Uterine smooth muscle cell (primary cell): ENCODE results near the gene SIGLECL1. TPM values are rescaled to one million over a fixed set of nuclear protein-coding genes. Genes with fewer than 3 reads are reported as not detected.

Source experiments
- total RNA-seq: library from RNA; depleted of rRNA; stranded (reverse); fragments of >200 nt; gene quantifications from 2 replicates; pipeline ENCODE4 v1.2.3, GENCODE V29; 2014

SIGLECL1 gene
- not detected in 2 replicates for total RNA-seq

GRCh38 chr19:51250786-51251467 lies at the start of gene SIGLECL1:
Gene SIGLECL1 (plus strand): TSS chr19:51251080. CDS start chr19:51264073, 12,993 bp downstream.

GRCh38 chr19:51224898-51225393 lies 25.9 kb upstream of the SIGLECL1 start, which contains the start of gene CD33:
Gene CD33 (plus strand): TSS chr19:51225080. CDS start chr19:51225119, 39 bp downstream.

GRCh38 chr19:51311351-51312257 lies 60.7 kb downstream of the SIGLECL1 start, which contains the start of gene IGLON5:
Gene IGLON5 (plus strand): TSS chr19:51311644. CDS start chr19:51311848, 204 bp downstream.

Other genes with a start within 250 kb of the SIGLECL1 start
- gene KLK8, start 249.5 kb upstream of the SIGLECL1 start, total RNA-seq, result not detected in 2 replicates
- gene KLK10, start 231.4 kb upstream of the SIGLECL1 start, total RNA-seq, result not detected in 2 replicates
- not detected in 2 replicates for gene KLK11, start 224.5 kb upstream of the SIGLECL1 start, total RNA-seq
- gene KLK12, start 216.1 kb upstream of the SIGLECL1 start, total RNA-seq, result not detected in 2 replicates
- gene KLK13, start 186.0 kb upstream of the SIGLECL1 start, total RNA-seq, result not detected in 2 replicates
- gene KLK14, start 168.2 kb upstream of the SIGLECL1 start, total RNA-seq, result not detected in 2 replicates
- 9.5 and 11.1 TPM in 2 replicates for gene CTU1, start 142.7 kb upstream of the SIGLECL1 start, total RNA-seq
- 0.44 TPM in 1 of 2 replicates, not detected in the other for gene SIGLEC9, start 126.2 kb upstream of the SIGLECL1 start, total RNA-seq
- not detected in 2 replicates for gene SIGLEC7, start 108.8 kb upstream of the SIGLECL1 start, total RNA-seq
- 0.22 TPM in 1 of 2 replicates, not detected in the other for gene CD33, start 26.0 kb upstream of the SIGLECL1 start, total RNA-seq
- gene IGLON5, start 60.6 kb downstream of the SIGLECL1 start, total RNA-seq, result not detected in 2 replicates
- gene VSIG10L, start 91.1 kb downstream of the SIGLECL1 start, total RNA-seq, result 0.22 and 0.50 TPM in 2 replicates
- 130 and 137 TPM in 2 replicates for gene ETFB, start 115.3 kb downstream of the SIGLECL1 start, total RNA-seq
- not detected in 2 replicates for gene CLDND2, start 117.9 kb downstream of the SIGLECL1 start, total RNA-seq
- gene NKG7, start 121.6 kb downstream of the SIGLECL1 start, total RNA-seq, result not detected in 2 replicates
- gene LIM2, start 136.9 kb downstream of the SIGLECL1 start, total RNA-seq, result not detected in 2 replicates
- not detected in 2 replicates for gene C19orf84, start 139.5 kb downstream of the SIGLECL1 start, total RNA-seq
- gene SIGLEC10, start 166.6 kb downstream of the SIGLECL1 start, total RNA-seq, result not detected in 2 replicates
- not detected in 2 replicates for gene SIGLEC8, start 207.4 kb downstream of the SIGLECL1 start, total RNA-seq
- not detected in 2 replicates for gene CEACAM18, start 227.5 kb downstream of the SIGLECL1 start, total RNA-seq